GM13977 (cell line): ENCODE results near the gene PLRG1.
"Not testable (repeated sequence)": the region's sequence is repeated elsewhere in the genome, so short reads cannot be mapped to it uniquely, and the experiment has no call there.

Experiments used
- DNase-seq: peaks from one replicate; pipeline ENCODE4 v3.0.0; 2012; ENCODE audit warnings: low spot score
- CTCF ChIP-seq: IDR thresholded peaks from 2 replicates; pipeline ENCODE4 v1.5.1; 2012; ENCODE audit warnings: mild to moderate bottlenecking, control low read depth; ENCODE audit not compliant: insufficient read depth; ENCODE audit errors: extremely low read depth, missing control alignments
- in situ Hi-C: fragments of 300-500 bp; cut with MboI; formaldehyde crosslinking; loops from one replicate; pipeline ENCODE4 v1.12.0; 2022; ENCODE audit warnings: low sequenced_read_pairs, low pct_unique_long_range_greater_than_20kb, mixed read lengths, inconsistent platforms; ENCODE audit not compliant: unreplicated experiment

PLRG1 gene

GRCh38 chr4:154549894-154550790 lies at the start of gene PLRG1:
Gene PLRG1, minus strand, starts transcription at chr4:154550400. Its CDS starts 92 bp downstream, at chr4:154550308.
- TF ChIP-seq CTCF, result no peak
- in situ Hi-C loops, result loop anchor here (10.0 kb wide), 2 partner anchors 65 to 825 kb away; partner anchors contain the start of genes FGG and MAP9
- DNase-seq, result peak; percentile 86

GRCh38 chr4:154597798-154598774 lies 47.9 kb upstream of the PLRG1 start:
- no peak for DNase-seq
- in situ Hi-C loops, result no loop called here
- TF ChIP-seq CTCF, result no peak

- in situ Hi-C loops, DNase-seq: not testable (repeated sequence)
Observed at GRCh38 chr4:154597281-154597680, 47.1 kb upstream of the PLRG1 start.

GRCh38 chr4:154595807-154596206 lies 45.6 kb upstream of the PLRG1 start:
- DNase-seq, result no peak
- in situ Hi-C loops, result no loop called here
- no peak for TF ChIP-seq CTCF

- in situ Hi-C loops, DNase-seq: not testable (repeated sequence)
Observed at GRCh38 chr4:154594343-154594742, 44.1 kb upstream of the PLRG1 start.

- TF ChIP-seq CTCF, result no peak
- in situ Hi-C loops, result no loop called here
- DNase-seq, result no peak
Observed at GRCh38 chr4:154593868-154594267, 43.7 kb upstream of the PLRG1 start.

- in situ Hi-C loops, result no loop called here
- no peak for DNase-seq
- TF ChIP-seq CTCF, result no peak
Observed at GRCh38 chr4:154591890-154592289, 41.7 kb upstream of the PLRG1 start.
